ENCODE measurements around the gene PTGDR. TPM values are rescaled to one million over a fixed set of nuclear protein-coding genes. Genes with fewer than 3 reads are reported as not detected.

PTGDR gene
- polyA plus RNA-seq, 1 donor from 2014 or later: 0.10 TPM

DNA sequence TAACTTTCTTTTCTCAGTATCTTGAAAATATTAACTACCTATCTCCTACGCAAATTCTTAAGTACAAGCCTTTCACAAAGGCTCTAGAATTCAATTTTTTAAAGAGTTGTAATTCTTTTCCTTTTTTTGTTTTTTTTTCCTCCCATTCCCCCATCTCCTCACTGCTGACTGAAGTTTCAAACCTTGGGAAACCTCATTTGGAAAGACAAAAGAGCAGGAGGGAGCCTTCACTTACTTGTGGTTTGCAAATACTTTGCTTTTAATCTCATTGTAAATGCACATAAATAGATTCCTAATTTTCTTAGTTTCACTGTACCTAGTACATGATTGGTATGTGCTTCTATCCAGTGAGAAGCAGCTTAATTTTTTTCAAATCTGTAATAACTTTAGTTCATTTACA, 15.8 kb upstream of the PTGDR start:
- no peaks in the 10 kb centered on the region for H3K27me3 ChIP-seq (ENCODE audit: insufficient read depth, low read depth, low read length)
- H3K27ac ChIP-seq (ENCODE audit: low read length): no peak overlapping the region
- no peaks in the 10 kb centered on the region for H3K36me3 ChIP-seq (ENCODE audit: insufficient read depth, low read length)
- no peaks in the 10 kb centered on the region for H3K9me3 ChIP-seq (ENCODE audit: low read length)
- no peaks in the 10 kb centered on the region for H3F3A ChIP-seq (ENCODE audit: insufficient read depth, low read length, poor library complexity, severe bottlenecking)
- no peaks in the 10 kb centered on the region for H3K9me2 ChIP-seq (ENCODE audit: insufficient read depth, low read length)
- no peaks in the 10 kb centered on the region for H4K20me1 ChIP-seq (ENCODE audit: insufficient read depth)
- H3K4me2 ChIP-seq (ENCODE audit: low read length): no peak overlapping the region
- TF ChIP-seq RAD21 (conservative IDR thresholded peaks at IDR 0.05) (no peak), SMC3 (conservative IDR thresholded peaks at IDR 0.05; ENCODE audit: poor library complexity) (no peak), MXI1 (conservative IDR thresholded peaks at IDR 0.05; ENCODE audit: poor library complexity, severe bottlenecking) (no peak), POLR2AphosphoS5 (IDR thresholded peaks at IDR 0.05) (no peak), EP300 (conservative IDR thresholded peaks at IDR 0.05; ENCODE audit: poor library complexity, severe bottlenecking) (no peak), TAF1 (IDR thresholded peaks at IDR 0.05; ENCODE audit: low read depth) (no peak), EZH2 (IDR thresholded peaks at IDR 0.05; ENCODE audit: borderline replicate concordance, insufficient read depth, low read length, poor library complexity, severe bottlenecking) (no peak)
- TF ChIP-seq, protein P1, sequence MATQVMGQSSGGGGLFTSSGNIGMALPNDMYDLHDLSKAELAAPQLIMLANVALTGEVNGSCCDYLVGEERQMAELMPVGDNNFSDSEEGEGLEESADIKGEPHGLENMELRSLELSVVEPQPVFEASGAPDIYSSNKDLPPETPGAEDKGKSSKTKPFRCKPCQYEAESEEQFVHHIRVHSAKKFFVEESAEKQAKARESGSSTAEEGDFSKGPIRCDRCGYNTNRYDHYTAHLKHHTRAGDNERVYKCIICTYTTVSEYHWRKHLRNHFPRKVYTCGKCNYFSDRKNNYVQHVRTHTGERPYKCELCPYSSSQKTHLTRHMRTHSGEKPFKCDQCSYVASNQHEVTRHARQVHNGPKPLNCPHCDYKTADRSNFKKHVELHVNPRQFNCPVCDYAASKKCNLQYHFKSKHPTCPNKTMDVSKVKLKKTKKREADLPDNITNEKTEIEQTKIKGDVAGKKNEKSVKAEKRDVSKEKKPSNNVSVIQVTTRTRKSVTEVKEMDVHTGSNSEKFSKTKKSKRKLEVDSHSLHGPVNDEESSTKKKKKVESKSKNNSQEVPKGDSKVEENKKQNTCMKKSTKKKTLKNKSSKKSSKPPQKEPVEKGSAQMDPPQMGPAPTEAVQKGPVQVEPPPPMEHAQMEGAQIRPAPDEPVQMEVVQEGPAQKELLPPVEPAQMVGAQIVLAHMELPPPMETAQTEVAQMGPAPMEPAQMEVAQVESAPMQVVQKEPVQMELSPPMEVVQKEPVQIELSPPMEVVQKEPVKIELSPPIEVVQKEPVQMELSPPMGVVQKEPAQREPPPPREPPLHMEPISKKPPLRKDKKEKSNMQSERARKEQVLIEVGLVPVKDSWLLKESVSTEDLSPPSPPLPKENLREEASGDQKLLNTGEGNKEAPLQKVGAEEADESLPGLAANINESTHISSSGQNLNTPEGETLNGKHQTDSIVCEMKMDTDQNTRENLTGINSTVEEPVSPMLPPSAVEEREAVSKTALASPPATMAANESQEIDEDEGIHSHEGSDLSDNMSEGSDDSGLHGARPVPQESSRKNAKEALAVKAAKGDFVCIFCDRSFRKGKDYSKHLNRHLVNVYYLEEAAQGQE (IDR thresholded peaks at IDR 0.05; ENCODE audit: borderline replicate concordance): no peak
- TF ChIP-seq, protein P2, sequence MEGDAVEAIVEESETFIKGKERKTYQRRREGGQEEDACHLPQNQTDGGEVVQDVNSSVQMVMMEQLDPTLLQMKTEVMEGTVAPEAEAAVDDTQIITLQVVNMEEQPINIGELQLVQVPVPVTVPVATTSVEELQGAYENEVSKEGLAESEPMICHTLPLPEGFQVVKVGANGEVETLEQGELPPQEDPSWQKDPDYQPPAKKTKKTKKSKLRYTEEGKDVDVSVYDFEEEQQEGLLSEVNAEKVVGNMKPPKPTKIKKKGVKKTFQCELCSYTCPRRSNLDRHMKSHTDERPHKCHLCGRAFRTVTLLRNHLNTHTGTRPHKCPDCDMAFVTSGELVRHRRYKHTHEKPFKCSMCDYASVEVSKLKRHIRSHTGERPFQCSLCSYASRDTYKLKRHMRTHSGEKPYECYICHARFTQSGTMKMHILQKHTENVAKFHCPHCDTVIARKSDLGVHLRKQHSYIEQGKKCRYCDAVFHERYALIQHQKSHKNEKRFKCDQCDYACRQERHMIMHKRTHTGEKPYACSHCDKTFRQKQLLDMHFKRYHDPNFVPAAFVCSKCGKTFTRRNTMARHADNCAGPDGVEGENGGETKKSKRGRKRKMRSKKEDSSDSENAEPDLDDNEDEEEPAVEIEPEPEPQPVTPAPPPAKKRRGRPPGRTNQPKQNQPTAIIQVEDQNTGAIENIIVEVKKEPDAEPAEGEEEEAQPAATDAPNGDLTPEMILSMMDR (IDR thresholded peaks at IDR 0.05; ENCODE audit: poor library complexity, severe bottlenecking): no peak
- H3K9ac ChIP-seq (ENCODE audit: low read length): no peak overlapping the region
- no peak overlapping the region for H3K4me3 ChIP-seq (ENCODE audit: low read length)
- H2AFZ ChIP-seq (ENCODE audit: low read depth, low read length): no peak overlapping the region
- no peaks in the 10 kb centered on the region for H3K79me2 ChIP-seq (replicated peaks; ENCODE audit: insufficient read depth, low read length)

DNA sequence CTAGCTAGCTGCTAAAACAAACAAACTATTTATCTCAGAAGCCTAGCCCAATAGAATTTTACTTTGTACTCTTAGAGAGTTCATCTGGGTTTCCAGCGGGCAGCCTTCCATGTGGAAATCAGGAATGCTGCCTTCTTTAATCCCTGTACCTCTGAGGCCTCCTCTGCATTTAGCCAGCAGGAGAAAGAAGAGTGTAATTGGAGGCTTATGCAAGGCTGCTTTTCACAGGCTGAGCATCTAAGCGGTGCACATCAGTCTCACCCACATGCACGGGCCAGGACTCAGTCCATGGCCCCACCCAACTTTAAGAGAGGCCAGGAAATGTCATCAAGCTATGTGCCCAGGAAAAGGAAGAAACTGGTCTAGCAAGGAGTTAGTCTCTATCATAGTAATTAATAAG, 14.0 kb upstream of the PTGDR start:
- H3K4me2 ChIP-seq (ENCODE audit: low read length): no peak overlapping the region
- H3K9ac ChIP-seq (ENCODE audit: low read length): no peak overlapping the region

More for the DNA sequence above, 14.0 kb upstream of the PTGDR start:
- Histone ChIP-seq H3K9me3 (ENCODE audit: low read length) (no peaks in the 10 kb centered on the region), H3K9me2 (ENCODE audit: insufficient read depth, low read length) (no peaks in the 10 kb centered on the region), H3K27ac (ENCODE audit: low read length) (no peak overlapping the region), H3K27me3 (ENCODE audit: insufficient read depth, low read depth, low read length) (no peaks in the 10 kb centered on the region), H3K4me3 (ENCODE audit: low read length) (no peak overlapping the region), H3F3A (ENCODE audit: insufficient read depth, low read length, poor library complexity, severe bottlenecking) (no peaks in the 10 kb centered on the region), H3K79me2 (replicated peaks; ENCODE audit: insufficient read depth, low read length) (no peaks in the 10 kb centered on the region), H2AFZ (ENCODE audit: low read depth, low read length) (no peak overlapping the region), H3K36me3 (ENCODE audit: insufficient read depth, low read length) (no peaks in the 10 kb centered on the region), H4K20me1 (ENCODE audit: insufficient read depth) (no peaks in the 10 kb centered on the region)
- TF ChIP-seq, protein P1 (IDR thresholded peaks at IDR 0.05; ENCODE audit: borderline replicate concordance): no peak
